ENCODE data around the gene KRTAP13-3.

Gene KRTAP13-3

GRCh38 chr21:30425826-30426225, at the start of gene KRTAP13-3:
KRTAP13-3 (minus strand) TSS chr21:30425926; CDS start chr21:30425912, 14 bp downstream.
- DNase-seq (ENCODE audit: low spot score): no peak

DNA sequence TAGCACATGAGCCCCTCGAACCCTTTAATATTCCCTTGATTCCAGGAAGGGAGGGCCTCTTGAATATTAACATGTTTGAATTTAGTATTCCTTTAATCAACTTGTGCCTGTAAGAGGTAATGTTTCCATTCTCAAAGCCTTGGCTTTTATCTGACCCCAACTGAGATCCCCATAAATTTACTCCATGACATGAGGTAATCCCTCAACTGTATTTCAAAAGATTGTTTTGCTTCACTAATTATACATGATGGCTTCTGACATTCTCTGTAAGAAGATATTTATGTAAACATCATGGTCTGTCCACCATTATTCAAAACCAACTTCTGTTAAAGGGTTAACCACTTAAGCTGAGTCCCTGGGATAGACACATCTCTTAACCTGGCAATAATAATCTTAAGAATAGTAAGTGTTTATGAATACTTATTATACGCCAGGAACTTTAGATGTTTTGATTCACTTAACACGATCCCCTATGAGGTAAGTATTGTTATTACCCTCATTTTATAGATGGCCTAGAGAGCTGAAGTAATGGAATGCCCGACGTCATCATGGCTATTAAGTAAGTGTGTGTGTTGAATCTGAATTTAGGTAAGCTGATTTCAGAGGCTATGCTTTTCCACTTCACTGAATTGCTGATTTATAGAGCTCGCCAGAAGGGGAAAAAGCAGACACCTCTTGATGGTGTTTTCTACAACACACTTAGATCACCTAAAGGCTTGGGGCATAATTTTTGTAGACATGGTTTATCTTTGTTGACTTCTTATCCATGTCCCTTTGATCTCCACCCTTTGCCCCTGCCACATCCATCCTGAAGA, 43.4 kb upstream of the KRTAP13-3 start:
- no peak for DNase-seq (ENCODE audit: low spot score)

DNA sequence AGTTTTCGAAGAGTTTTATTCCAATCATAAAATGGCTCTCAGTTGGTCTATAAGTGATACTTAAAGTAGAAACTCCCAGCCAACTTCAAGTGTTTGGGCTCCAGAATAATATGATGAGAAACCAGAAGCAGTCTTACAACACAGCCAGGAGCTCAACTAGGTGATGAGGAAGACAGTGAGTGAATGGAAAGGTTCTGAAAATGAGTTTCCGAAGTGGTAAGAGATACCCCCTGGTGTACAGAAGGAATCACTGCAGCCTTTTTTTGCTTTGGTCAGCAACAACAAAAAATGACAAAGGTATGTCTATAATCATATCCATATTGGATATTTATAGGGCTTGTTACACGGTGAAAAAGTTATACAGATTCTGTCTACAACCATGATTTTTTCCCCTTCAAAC, 38.0 kb upstream of the KRTAP13-3 start:
- DNase-seq (ENCODE audit: low spot score): peak; percentile 24

DNA sequence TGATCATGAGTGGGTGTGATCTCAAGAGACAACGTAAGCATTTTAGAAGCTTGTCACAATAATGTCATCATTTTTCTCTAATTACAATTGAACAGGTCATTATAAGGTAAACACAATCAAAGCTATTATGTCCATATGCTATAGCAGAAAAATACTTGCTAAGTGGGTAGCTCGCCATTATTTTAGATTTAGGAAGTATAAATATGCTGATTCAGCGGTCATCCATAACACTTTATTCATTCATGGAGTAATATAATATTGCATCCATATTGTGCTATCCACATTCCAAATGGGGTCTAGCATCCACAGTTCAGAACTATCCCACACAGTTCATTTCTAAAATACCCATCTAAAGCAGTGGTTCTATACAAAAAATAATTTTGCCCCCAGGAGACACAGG, 22.8 kb upstream of the KRTAP13-3 start:
- DNase-seq (ENCODE audit: low spot score): no peak

DNA sequence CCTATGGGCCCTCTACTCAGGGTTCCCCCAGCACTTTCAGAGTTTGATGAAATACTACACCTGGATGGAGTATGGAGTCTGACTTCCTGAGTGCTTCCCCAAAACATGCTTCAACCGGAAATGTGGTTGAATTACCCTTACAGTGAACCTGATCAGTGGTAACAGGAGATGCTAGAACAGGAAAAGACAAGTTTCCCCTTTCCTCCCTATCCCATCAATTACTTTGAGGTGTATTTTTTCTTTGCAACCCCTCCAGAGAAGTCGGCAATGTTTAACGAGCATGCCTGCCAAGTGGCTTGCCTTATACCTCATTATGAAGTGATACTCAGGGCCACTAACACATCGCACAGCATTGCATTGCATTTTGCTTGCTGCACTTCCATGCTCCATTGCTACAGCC, 21.3 kb upstream of the KRTAP13-3 start:
- no peak for DNase-seq (ENCODE audit: low spot score)

GRCh38 chr21:30444204-30444603, 18.5 kb upstream of the KRTAP13-3 start:
- DNase-seq (ENCODE audit: low spot score): no peak

- no peak for DNase-seq (ENCODE audit: low spot score)
Observed at GRCh38 chr21:30443226-30443625, 17.5 kb upstream of the KRTAP13-3 start.

DNA sequence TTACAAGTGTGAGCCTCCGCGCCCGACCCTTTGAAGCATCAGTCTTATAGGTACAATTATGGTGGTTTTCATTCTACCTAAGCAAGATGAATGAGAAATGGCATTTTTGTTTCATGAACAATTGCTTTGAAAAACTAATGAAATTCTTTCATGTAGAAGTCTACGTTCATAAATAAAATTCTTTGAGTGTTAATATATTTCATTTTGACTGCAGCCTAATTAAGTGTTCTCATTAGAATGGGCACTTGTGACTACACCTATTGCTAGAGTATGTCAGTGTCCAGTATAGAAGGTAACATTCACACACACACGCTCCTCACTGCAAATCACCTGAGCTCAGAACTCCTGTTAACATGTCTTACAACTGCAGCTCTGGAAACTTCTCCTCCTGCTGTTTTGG, 14.2 kb upstream of the KRTAP13-3 start, which contains the start of gene KRTAP15-1:
Gene KRTAP15-1 (plus strand): TSS at position 301 of the 400 bp plus-strand sequence. CDS start 53 bp downstream, at position 354.
- DNase-seq (ENCODE audit: low spot score): no peak

DNA sequence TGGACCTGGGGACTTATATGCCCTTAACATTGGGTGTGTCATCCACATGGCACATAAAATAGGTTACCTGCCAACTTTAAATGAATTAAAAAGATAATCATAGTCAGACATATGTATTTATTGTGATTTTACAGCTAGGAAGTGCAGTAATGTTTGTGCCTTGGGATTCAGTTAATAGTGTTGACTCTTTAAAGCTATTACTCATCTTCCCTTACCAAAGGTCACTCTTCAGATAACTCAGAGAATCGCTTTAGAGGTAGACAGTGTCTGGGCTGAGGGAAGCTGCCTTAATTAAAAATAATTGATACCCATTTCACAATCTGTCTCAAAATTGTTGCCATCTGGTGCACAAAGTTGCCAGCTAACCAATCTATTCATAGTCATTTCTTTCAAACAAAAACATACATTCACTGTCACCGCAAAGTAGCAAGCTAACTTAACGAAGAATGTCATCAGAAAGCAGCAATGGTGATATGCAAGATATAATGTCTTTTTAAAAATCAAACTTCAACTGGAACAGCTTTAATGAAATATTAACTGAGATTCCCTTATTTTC, 11.4 kb upstream of the KRTAP13-3 start:
- no peak for DNase-seq (ENCODE audit: low spot score)

DNA sequence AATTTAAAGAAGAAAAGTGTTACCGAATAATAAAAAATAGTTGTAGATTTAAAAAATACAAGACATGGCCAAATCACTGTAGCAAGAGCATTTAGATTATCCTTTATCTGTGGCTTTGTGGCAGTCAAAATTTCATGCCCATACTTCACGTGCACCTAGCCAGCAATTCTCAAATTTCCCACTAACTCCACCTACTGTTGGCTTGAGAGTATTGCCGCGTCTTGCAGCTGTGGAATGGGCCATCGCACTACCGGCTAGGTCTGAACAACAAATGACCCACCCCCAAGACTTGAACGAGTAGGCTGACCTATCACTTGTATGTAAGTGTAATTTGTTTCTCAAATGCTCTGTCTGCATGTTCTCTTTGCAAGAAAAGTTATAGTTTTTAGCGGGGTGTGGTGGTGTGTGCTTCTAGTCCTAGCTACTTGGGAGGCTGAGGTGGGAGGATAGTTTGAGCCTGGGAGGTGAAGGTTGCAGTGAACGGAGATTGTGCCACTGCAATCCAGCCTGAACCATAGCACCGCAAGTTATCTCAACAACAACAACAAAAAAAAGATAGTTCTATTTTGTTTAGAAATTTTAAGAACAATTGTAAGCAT, 8.4 kb upstream of the KRTAP13-3 start:
- peak; percentile 40 for DNase-seq (ENCODE audit: low spot score)

- DNase-seq (ENCODE audit: low spot score): no peak
Observed at GRCh38 chr21:30430170-30430655, 4.5 kb upstream of the KRTAP13-3 start, which contains the start of gene KRTAP13-4. KRTAP13-4 (plus strand) TSS chr21:30430220; CDS start chr21:30430276, 56 bp downstream.

DNA sequence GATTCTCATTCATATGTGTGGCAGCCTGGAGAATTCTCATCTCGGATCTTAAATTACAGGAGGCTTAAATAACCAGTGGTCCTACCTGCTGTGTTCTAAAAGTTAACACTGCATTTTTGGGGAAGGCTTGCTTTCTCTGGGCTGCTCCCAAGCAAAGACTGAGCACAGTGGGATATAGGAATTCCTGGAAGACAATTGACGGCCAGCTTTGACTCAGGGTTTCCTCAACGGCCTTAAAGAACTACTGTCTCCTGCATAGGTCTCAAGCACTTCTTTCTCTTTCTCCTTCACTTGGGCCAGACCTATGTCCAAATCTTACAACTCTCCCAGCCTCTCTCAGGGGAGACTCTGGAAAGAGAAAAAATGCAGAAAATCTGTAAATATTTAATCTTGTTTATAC, 1.0 kb upstream of the KRTAP13-3 start:
- peak; percentile 20 for DNase-seq (ENCODE audit: low spot score)

GRCh38 chr21:30415993-30416392, 9.7 kb downstream of the KRTAP13-3 start:
- no peak for DNase-seq (ENCODE audit: low spot score)

DNA sequence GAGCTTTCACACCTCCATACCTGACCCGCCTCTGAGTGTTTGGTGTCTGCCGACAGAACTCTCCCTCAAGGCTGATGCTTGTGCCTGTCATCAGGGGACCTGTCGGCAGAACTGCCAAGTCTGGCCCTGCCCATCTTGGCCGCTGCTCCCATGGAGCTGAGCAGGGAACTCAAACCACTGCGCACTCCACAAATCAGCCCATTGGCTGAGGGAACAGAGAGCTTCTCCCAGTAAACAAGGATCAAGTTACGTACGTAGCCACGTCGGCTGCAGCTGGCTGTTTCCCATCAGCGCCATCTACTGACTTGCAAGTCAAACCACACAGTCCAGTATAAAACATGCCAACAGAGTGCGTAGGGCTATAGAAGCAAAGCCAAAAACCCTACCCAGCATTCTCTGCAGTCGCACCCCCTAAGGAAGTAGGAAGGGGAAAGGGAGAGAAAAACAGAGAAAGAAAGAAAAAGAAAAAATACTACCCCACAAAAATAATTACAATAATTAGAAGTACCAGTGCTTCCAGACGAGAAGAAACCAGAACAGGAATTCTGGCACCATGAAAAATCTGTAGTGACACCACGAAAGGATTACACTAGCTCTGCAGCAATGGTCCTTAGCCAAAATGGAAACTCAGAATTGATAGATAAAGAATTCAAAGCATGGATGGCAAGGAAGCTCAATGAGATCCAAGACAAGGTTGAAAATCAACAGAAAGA, 16.8 kb downstream of the KRTAP13-3 start:
- DNase-seq (ENCODE audit: low spot score): peak; percentile 75

DNA sequence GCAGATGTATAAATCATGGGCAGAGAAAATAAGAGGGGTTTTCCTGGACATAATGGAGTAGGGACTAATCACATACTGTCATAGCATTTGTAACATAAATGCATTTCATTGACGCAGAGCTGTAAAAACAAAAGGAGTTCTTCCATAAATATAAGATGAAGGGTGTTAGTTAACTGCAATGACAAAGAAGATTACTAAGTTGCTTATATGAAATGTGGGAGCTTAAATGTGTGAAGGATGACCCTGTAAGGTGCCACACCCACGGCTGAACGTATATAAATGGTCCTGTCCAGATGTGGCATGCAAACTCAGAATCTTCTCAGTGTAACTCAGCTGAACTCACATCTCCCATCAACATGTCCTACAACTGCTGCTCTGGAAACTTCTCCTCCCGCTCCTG, 30.0 kb downstream of the KRTAP13-3 start, which contains the start of gene KRTAP13-1:
Gene KRTAP13-1 (plus strand): TSS at position 301 of the 400 bp plus-strand sequence. CDS start 56 bp downstream, at position 357.
- DNase-seq (ENCODE audit: low spot score): no peak

- no peak for DNase-seq (ENCODE audit: low spot score)
Observed at GRCh38 chr21:30391492-30392025, 34.2 kb downstream of the KRTAP13-3 start.

- DNase-seq (ENCODE audit: low spot score): no peak
Observed at GRCh38 chr21:30382201-30382600, 43.5 kb downstream of the KRTAP13-3 start.
